ENCODE measurements around the gene OR2K2.
"Not testable (repeated sequence)": the region's sequence is repeated elsewhere in the genome, so short reads cannot be mapped to it uniquely, and the experiment has no call there.

The OR2K2 gene

GRCh38 chr9:111298731-111299598 is 31.1 kb downstream of the OR2K2 start:
- H3K4me3 ChIP-seq (ENCODE audit: insufficient read depth, low read depth, low read length, poor library complexity, severe bottlenecking) = no peak overlapping the region
- H3K27ac ChIP-seq (ENCODE audit: insufficient read depth, low read length, poor library complexity, severe bottlenecking) = no peak overlapping the region
- H3K36me3 ChIP-seq (ENCODE audit: control insufficient read depth, insufficient read depth, low read length) = no peaks in the 10 kb centered on the region
- no peaks in the 10 kb centered on the region for H3K4me1 ChIP-seq (ENCODE audit: control insufficient read depth, insufficient read depth, low read length, poor library complexity, severe bottlenecking)
- H3K9me3 ChIP-seq (ENCODE audit: control insufficient read depth, low read length) = no peaks in the 10 kb centered on the region
- H3K27me3 ChIP-seq (replicated peaks; ENCODE audit: control insufficient read depth, insufficient read depth, low read length, poor library complexity, severe bottlenecking) = no peaks in the 10 kb centered on the region
- no peak for DNase-seq

GRCh38 chr9:111298111-111298510 is 31.9 kb downstream of the OR2K2 start:
- H3K4me1 ChIP-seq (ENCODE audit: control insufficient read depth, insufficient read depth, low read length, poor library complexity, severe bottlenecking) = no peaks in the 10 kb centered on the region
- no peak overlapping the region for H3K4me3 ChIP-seq (ENCODE audit: insufficient read depth, low read depth, low read length, poor library complexity, severe bottlenecking)
- no peak overlapping the region for H3K27ac ChIP-seq (ENCODE audit: insufficient read depth, low read length, poor library complexity, severe bottlenecking)
- no peaks in the 10 kb centered on the region for H3K36me3 ChIP-seq (ENCODE audit: control insufficient read depth, insufficient read depth, low read length)
- H3K27me3 ChIP-seq (replicated peaks; ENCODE audit: control insufficient read depth, insufficient read depth, low read length, poor library complexity, severe bottlenecking) = no peaks in the 10 kb centered on the region
- no peak for DNase-seq
- H3K9me3 ChIP-seq (ENCODE audit: control insufficient read depth, low read length) = no peaks in the 10 kb centered on the region

GRCh38 chr9:111297066-111297824 is 32.8 kb downstream of the OR2K2 start:
- H3K27ac ChIP-seq (ENCODE audit: insufficient read depth, low read length, poor library complexity, severe bottlenecking) = no peak overlapping the region
- H3K27me3 ChIP-seq (replicated peaks; ENCODE audit: control insufficient read depth, insufficient read depth, low read length, poor library complexity, severe bottlenecking) = no peaks in the 10 kb centered on the region
- no peaks in the 10 kb centered on the region for H3K9me3 ChIP-seq (ENCODE audit: control insufficient read depth, low read length)
- H3K4me3 ChIP-seq (ENCODE audit: insufficient read depth, low read depth, low read length, poor library complexity, severe bottlenecking) = no peak overlapping the region
- no peak for DNase-seq
- no peaks in the 10 kb centered on the region for H3K36me3 ChIP-seq (ENCODE audit: control insufficient read depth, insufficient read depth, low read length)
- no peaks in the 10 kb centered on the region for H3K4me1 ChIP-seq (ENCODE audit: control insufficient read depth, insufficient read depth, low read length, poor library complexity, severe bottlenecking)

GRCh38 chr9:111294691-111295451 is 35.2 kb downstream of the OR2K2 start:
- Histone ChIP-seq H3K4me3 (ENCODE audit: insufficient read depth, low read depth, low read length, poor library complexity, severe bottlenecking) (no peak overlapping the region), H3K27ac (ENCODE audit: insufficient read depth, low read length, poor library complexity, severe bottlenecking) (no peak overlapping the region), H3K4me1 (ENCODE audit: control insufficient read depth, insufficient read depth, low read length, poor library complexity, severe bottlenecking) (no peaks in the 10 kb centered on the region), H3K9me3 (ENCODE audit: control insufficient read depth, low read length) (no peaks in the 10 kb centered on the region), H3K27me3 (replicated peaks; ENCODE audit: control insufficient read depth, insufficient read depth, low read length, poor library complexity, severe bottlenecking) (no peaks in the 10 kb centered on the region), H3K36me3 (ENCODE audit: control insufficient read depth, insufficient read depth, low read length) (no peaks in the 10 kb centered on the region)
- DNase-seq = no peak

GRCh38 chr9:111287127-111287526 is 42.9 kb downstream of the OR2K2 start:
- no peaks in the 10 kb centered on the region for H3K4me1 ChIP-seq (ENCODE audit: control insufficient read depth, insufficient read depth, low read length, poor library complexity, severe bottlenecking)
- no peak overlapping the region for H3K4me3 ChIP-seq (ENCODE audit: insufficient read depth, low read depth, low read length, poor library complexity, severe bottlenecking)
- no peaks in the 10 kb centered on the region for H3K9me3 ChIP-seq (ENCODE audit: control insufficient read depth, low read length)
- no peaks in the 10 kb centered on the region for H3K27me3 ChIP-seq (replicated peaks; ENCODE audit: control insufficient read depth, insufficient read depth, low read length, poor library complexity, severe bottlenecking)
- DNase-seq = no peak
- H3K36me3 ChIP-seq (ENCODE audit: control insufficient read depth, insufficient read depth, low read length) = no peaks in the 10 kb centered on the region
- H3K27ac ChIP-seq (ENCODE audit: insufficient read depth, low read length, poor library complexity, severe bottlenecking) = no peak overlapping the region

- no peaks in the 10 kb centered on the region for H3K27me3 ChIP-seq (replicated peaks; ENCODE audit: control insufficient read depth, insufficient read depth, low read length, poor library complexity, severe bottlenecking)
- no peak overlapping the region for H3K4me3 ChIP-seq (ENCODE audit: insufficient read depth, low read depth, low read length, poor library complexity, severe bottlenecking)
- no peak overlapping the region for H3K27ac ChIP-seq (ENCODE audit: insufficient read depth, low read length, poor library complexity, severe bottlenecking)
- H3K4me1 ChIP-seq (ENCODE audit: control insufficient read depth, insufficient read depth, low read length, poor library complexity, severe bottlenecking) = no peaks in the 10 kb centered on the region
- H3K36me3 ChIP-seq (ENCODE audit: control insufficient read depth, insufficient read depth, low read length) = no peaks in the 10 kb centered on the region
- H3K9me3 ChIP-seq (ENCODE audit: control insufficient read depth, low read length) = no peaks in the 10 kb centered on the region
- no peak for DNase-seq
These were observed 45.3 kb downstream of the OR2K2 start for GRCh38 chr9:111284703-111285102.

- no peaks in the 10 kb centered on the region for H3K27me3 ChIP-seq (replicated peaks; ENCODE audit: control insufficient read depth, insufficient read depth, low read length, poor library complexity, severe bottlenecking)
- no peaks in the 10 kb centered on the region for H3K36me3 ChIP-seq (ENCODE audit: control insufficient read depth, insufficient read depth, low read length)
- H3K4me1 ChIP-seq (ENCODE audit: control insufficient read depth, insufficient read depth, low read length, poor library complexity, severe bottlenecking) = no peaks in the 10 kb centered on the region
- H3K27ac ChIP-seq (ENCODE audit: insufficient read depth, low read length, poor library complexity, severe bottlenecking) = no peak overlapping the region
- no peak overlapping the region for H3K4me3 ChIP-seq (ENCODE audit: insufficient read depth, low read depth, low read length, poor library complexity, severe bottlenecking)
- no peaks in the 10 kb centered on the region for H3K9me3 ChIP-seq (ENCODE audit: control insufficient read depth, low read length)
- DNase-seq = no peak
These were observed 47.2 kb downstream of the OR2K2 start for GRCh38 chr9:111282845-111283244.

GRCh38 chr9:111280795-111281194 is 49.2 kb downstream of the OR2K2 start:
- not testable (repeated sequence) for H3K4me1 ChIP-seq (ENCODE audit: control insufficient read depth, insufficient read depth, low read length, poor library complexity, severe bottlenecking); DNase-seq; H3K36me3 ChIP-seq (ENCODE audit: control insufficient read depth, insufficient read depth, low read length); H3K27me3 ChIP-seq (replicated peaks; ENCODE audit: control insufficient read depth, insufficient read depth, low read length, poor library complexity, severe bottlenecking); H3K4me3 ChIP-seq (ENCODE audit: insufficient read depth, low read depth, low read length, poor library complexity, severe bottlenecking); H3K27ac ChIP-seq (ENCODE audit: insufficient read depth, low read length, poor library complexity, severe bottlenecking); H3K9me3 ChIP-seq (ENCODE audit: control insufficient read depth, low read length)
